ENCODE results near the gene NARF.

DNA sequence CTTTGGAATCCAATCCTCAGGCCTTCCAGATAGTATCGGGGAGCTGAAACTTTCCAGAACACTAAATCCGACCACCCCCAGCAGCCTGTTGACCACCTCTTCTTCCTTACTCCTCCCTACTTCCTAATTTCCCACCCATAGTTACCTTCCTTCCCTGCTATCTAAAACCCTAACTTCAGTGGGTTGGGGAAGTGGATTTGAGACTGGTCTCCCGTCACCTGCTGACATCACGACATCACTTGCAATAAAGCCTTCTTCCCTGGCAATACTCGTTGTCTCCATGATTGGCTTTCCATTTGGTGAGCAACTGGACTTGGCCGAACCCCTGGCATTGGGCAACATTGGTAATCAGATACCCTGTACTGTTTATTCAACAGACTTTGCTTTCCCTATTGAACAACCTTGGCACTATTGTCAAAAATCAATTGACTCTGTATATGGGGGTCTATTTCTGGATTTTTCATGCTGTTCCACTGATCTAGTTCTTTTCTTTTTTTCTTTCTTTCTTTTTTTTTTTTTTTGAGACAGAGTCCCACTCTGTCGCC, 49.2 kb downstream of the NARF start:
- no peak for TF ChIP-seq TAF1 (IDR thresholded peaks at IDR 0.05; ENCODE audit: low read depth, low read length)
- TF ChIP-seq POLR2A (IDR thresholded peaks at IDR 0.05; ENCODE audit: low read depth, low read length): no peak

Data from GM12891 (cell line).